Stimulated activated CD4-positive, alpha-beta T cell treated with anti-CD3 and anti-CD28 coated beads, TNF-alpha, amount 100 ng/mL, for 24 hours (primary cell): ENCODE data around the gene HSDL1.

Experiments
- DNase-seq, 3 experiments: peaks; one replicate each; pipeline ENCODE4 v3.0.0-alpha.2; 2020; ENCODE audit warnings: low read depth in 3 of 3

HSDL1 gene

DNA sequence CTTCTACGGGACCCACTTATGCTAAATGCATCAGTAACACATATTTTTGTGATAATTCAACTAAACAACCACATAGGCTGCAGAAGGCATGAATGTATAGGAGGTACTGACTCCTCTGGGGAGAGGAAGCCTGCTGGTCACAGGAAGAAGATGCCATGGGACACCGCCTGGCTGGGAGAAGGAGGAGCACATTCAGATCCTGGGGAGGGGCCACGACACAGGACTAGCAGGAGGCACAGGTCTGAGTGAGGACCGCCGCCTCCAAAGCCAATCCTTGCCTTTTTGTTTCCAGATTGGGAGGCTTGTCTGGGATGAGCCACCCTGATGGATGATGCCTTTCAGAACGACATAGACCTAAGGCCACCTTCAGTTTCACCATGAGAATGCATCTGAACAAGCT lies 62.9 kb downstream of the HSDL1 start:
- no peak for DNase-seq

GRCh38 chr16:84081446-84081989 lies 63.5 kb downstream of the HSDL1 start:
- DNase-seq: no peak

GRCh38 chr16:84080813-84081212 lies 64.2 kb downstream of the HSDL1 start:
- DNase-seq: no peak

- DNase-seq: no peak
Measured at GRCh38 chr16:84080378-84080777, 64.6 kb downstream of the HSDL1 start.

- no peak for DNase-seq
Measured at GRCh38 chr16:84079664-84080063, 65.3 kb downstream of the HSDL1 start.

DNA sequence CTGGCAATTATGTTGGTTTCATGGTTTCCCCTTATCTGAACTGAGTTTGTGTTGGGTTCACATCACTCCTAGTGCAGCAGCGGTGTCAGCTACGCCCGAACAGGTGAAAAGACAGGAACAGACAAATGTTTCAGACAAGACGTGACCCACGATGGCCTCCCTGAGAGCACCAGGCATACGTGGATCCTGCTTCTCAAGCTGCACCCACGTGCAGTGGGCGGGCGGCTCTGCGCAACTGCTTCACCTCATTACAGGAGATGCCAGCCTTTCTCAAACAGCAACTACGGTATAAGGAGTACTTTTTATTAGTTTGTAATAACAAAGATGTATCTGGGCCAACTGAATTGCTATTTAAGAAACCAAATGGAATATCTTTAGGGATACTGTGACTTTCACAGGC lies 69.6 kb downstream of the HSDL1 start:
- DNase-seq: no peak

GRCh38 chr16:84074721-84075120 lies 70.3 kb downstream of the HSDL1 start:
- no peak for DNase-seq
